Pancreas (tissue), 10 donors: ENCODE measurements around the gene GPC3. TPM values are rescaled to one million over a fixed set of nuclear protein-coding genes. Genes with fewer than 3 reads are reported as not detected.
A peak's percentile ranks its signal among the peaks of the same experiment; 100 is the strongest.
"Not testable (repeated sequence)": the region's sequence is repeated elsewhere in the genome, so short reads cannot be mapped to it uniquely, and the experiment has no call there.

Experiments used
- ATAC-seq, 4 donors: fragments of 200-7000 bp; cut with Tn5 transposase; one replicate each; pipeline versions ENCODE4 v1.8.0 to v1.9.1; 2020; ENCODE audit warnings: mild to moderate bottlenecking in 4 of 4, moderate library complexity in 4 of 4
- DNase-seq, 6 donors: peaks; one replicate each; pipeline ENCODE4 v3.0.0-alpha.2; 2020
- FAIRE-seq: peaks from 2 replicates; lab custom pipeline; 2012; peaks lifted over from hg19 to GRCh38; lab: Jason Lieb, UNC
- H3K27ac ChIP-seq, 4 donors: fragments of 200-600 bp; sonication (generic); 1 replicate in 3 of 4; 2 replicates in 1 of 4; pipeline versions ENCODE4 v1.5.0 to v1.8.0; 2020
- H3K27me3 ChIP-seq, 4 donors: fragments of 200-600 bp; one replicate each; pipeline ENCODE4 v1.8.0; 2021
- H3K36me3 ChIP-seq, 3 donors: fragments of 200-600 bp; sonication (generic) in 1 of 3; one replicate each; pipeline versions ENCODE4 v1.5.0 to v1.8.0; 2020 to 2021
- H3K4me1 ChIP-seq, 3 donors: fragments of 200-600 bp; one replicate each; pipeline ENCODE4 v1.8.0; 2021
- H3K4me3 ChIP-seq, 4 donors: fragments of 200-600 bp; sonication (generic) in 2 of 4; one replicate each; pipeline versions ENCODE4 v1.5.0 to v1.8.0; 2020 to 2021
- H3K9me3 ChIP-seq, 4 donors: fragments of 200-600 bp; one replicate each; pipeline ENCODE4 v1.8.0; 2021
- WGBS, 2 donors: extraction: QIAGEN DNeasy Blood & Tissue Kit; methylation state at CpG; one replicate each; pipeline ENCODE4 v1.1.7; 2013; 5-methylcytosine and 5-hydroxymethylcytosine counted together
- intact Hi-C, 3 donors: fragments of 100-400 bp; cut with DNase I; formaldehyde crosslinking; loops; one replicate each; pipeline versions ENCODE4 v1.11.1 to v1.14.2; 2022
- polyA plus RNA-seq, 2 donors: library from polyadenylated mRNA; stranded (reverse); fragments of 200-250 nt; gene quantifications; one replicate each; pipeline ENCODE4 v1.2.3, GENCODE V29; 2013
- total RNA-seq, 6 donors: library from RNA; stranded (reverse); fragmentation: NEBNext Ultra II Directional in 4 of 6; extraction: Animal tissue kit (Norgen Biotek cat#: 25700) in 4 of 6; gene quantifications; one replicate each; pipeline versions ENCODE4 v1.2.1 to v1.2.4, GENCODE V29; 2021 to 2023
- TF ChIP-seq, protein P1 (sequence below), 4 donors: fragments of 200-600 bp; sonication (generic) in 3 of 4; IDR thresholded peaks; one replicate each; pipeline versions ENCODE4 v1.5.0 to v1.8.0; 2021; ENCODE audit warnings: antibody characterized with exemption in 4 of 4
- donor health status: healthy with polysubstance abuse.
- donor health status: DM: no; HTN: no; CAD: no; lungs with moderate emphysema.
- donor health status: DM: no; HTN: no; CAD: no.
- donor health status: control.
- donor health status: control.
- donor health status: Bipolar disorder and iron deficiency.
- donor health status: DM: yes; HTN: yes; CAD: no.
- donor health status: DM: no; HTN: no; CAD: no.
- donor health status: DM: no; HTN: no; CAD: no.
- donor health status: DM: yes; HTN: yes; CAD: no.

GPC3 gene
- total and polyA plus RNA-seq, 8 donors, result 0.95 to 18.6 (median 2.7) TPM

DNA sequence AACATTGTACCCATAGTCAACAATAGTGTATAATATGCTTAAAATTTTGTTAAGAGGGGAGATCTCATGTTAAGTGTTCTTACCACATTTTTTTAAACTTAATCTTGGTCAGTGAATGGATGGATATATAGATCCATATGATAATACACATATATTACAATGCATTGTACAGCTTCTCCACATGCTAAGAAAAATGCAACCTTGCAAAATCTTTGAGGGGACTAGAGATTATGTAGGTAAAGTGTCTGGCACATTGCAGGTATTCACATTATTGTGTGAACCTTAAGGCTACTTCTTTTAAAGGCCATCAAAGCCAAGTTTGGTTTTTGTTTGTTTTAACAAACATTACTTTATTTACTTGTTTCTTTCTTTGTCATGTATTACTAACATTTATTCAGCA lies 10.4 kb upstream of the GPC3 start:
- Histone ChIP-seq H3K4me1 (no peaks in the 10 kb centered on the region), H3K9me3 (no peaks in the 10 kb centered on the region), H3K27ac (no peak overlapping the region), H3K27me3 (peaks cover 0 to 4% (median 0%) of the 10 kb centered on the region in 4 donors), H3K36me3 (no peaks in the 10 kb centered on the region), H3K4me3 (no peak overlapping the region)
- TF ChIP-seq, protein P1, sequence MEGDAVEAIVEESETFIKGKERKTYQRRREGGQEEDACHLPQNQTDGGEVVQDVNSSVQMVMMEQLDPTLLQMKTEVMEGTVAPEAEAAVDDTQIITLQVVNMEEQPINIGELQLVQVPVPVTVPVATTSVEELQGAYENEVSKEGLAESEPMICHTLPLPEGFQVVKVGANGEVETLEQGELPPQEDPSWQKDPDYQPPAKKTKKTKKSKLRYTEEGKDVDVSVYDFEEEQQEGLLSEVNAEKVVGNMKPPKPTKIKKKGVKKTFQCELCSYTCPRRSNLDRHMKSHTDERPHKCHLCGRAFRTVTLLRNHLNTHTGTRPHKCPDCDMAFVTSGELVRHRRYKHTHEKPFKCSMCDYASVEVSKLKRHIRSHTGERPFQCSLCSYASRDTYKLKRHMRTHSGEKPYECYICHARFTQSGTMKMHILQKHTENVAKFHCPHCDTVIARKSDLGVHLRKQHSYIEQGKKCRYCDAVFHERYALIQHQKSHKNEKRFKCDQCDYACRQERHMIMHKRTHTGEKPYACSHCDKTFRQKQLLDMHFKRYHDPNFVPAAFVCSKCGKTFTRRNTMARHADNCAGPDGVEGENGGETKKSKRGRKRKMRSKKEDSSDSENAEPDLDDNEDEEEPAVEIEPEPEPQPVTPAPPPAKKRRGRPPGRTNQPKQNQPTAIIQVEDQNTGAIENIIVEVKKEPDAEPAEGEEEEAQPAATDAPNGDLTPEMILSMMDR (IDR thresholded peaks at IDR 0.05), result no peak
- ATAC-seq (no peak), FAIRE-seq (no peak), DNase-seq (no peak)
- intact Hi-C loops, result no loop called here

DNA sequence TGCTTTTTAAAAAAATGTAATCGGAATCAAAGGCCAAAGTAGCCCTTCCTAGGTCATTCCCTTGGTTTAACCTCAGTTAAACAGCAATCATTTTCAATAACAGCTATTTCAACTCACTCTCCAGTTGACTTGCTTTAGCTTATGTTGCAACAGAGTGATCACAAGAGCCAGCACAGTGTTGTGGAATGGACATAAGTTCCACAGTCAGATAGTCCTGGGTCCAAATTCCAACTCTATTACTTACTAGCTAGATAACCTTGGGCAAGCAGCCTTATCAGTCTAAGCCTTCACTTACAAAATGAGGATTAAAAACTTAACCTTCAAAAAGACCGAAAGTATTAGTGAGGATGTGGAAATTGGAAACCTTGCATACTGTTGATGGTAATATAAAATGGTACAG lies 9.2 kb upstream of the GPC3 start:
- H3K4me1 ChIP-seq, result no peaks in the 10 kb centered on the region
- intact Hi-C loops, result no loop called here
- DNase-seq (no peak), FAIRE-seq (no peak), ATAC-seq (peak in 3 of 4 donors; percentile 74 to 92 (median 79))
- H3K27me3 ChIP-seq, result peaks cover 0 to 4% (median 0%) of the 10 kb centered on the region in 4 donors
- WGBS, 2 donors, result 31 to 41% methylated on average over 2 of the region's 2 CpGs
- H3K27ac ChIP-seq, result no peak overlapping the region
- no peaks in the 10 kb centered on the region for H3K9me3 ChIP-seq
- no peaks in the 10 kb centered on the region for H3K36me3 ChIP-seq
- no peak overlapping the region for H3K4me3 ChIP-seq
- TF ChIP-seq, protein P1 (IDR thresholded peaks at IDR 0.05), result no peak

DNA sequence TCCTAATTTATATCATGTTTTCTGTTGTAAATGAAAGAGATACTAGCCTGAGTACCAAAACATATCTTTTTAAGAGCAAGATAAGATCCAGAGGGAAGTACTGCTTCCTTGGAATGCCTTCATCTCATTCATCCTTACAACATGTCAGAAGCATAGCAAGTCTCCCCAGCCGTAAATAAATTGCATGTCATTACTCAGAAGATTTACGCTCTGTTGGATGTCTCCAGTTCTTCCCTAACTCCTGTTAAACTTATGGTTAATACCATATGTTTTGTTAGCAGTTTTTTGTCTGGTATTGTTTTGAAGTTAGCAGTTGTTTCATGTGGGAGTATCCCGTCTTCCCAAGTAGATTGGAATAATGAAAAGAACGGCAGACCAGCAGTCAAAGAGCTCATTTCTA lies 7.5 kb upstream of the GPC3 start:
- no peak for DNase-seq
- Histone ChIP-seq H3K36me3 (no peaks in the 10 kb centered on the region), H3K27me3 (peaks cover 0 to 4% (median 0%) of the 10 kb centered on the region in 4 donors), H3K4me1 (no peaks in the 10 kb centered on the region), H3K9me3 (no peaks in the 10 kb centered on the region), H3K4me3 (no peak overlapping the region), H3K27ac (no peak overlapping the region)
- 67 to 83% methylated on average over 4 of the region's 4 CpGs for WGBS, 2 donors
- peak; percentile 26 for FAIRE-seq
- TF ChIP-seq, protein P1 (IDR thresholded peaks at IDR 0.05), result no peak
- intact Hi-C loops, result no loop called here
- ATAC-seq, result no peak

DNA sequence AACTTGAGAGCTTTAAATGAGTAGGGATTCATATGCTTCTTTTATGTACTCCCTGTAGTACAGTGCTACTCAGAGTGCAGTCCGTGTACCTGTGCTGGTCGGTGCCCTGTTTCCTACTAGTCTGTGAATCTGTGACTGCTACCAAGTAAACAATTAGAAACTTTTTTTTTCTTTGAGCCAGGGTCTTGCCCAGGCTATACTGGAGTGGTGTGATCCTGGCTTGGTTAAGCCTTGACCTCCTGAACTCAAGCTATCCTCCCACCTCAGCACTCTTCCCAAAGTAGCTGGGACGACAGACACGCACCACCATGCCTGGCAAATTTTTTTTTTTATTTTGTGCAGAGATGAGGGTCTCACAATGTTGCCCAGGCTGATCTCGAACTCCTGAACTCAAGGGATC lies 6.4 kb upstream of the GPC3 start:
- intact Hi-C loops, result no loop called here
- WGBS, 2 donors, result 69 to 89% methylated on average over 5 of the region's 5 CpGs
- no peak for FAIRE-seq

DNA sequence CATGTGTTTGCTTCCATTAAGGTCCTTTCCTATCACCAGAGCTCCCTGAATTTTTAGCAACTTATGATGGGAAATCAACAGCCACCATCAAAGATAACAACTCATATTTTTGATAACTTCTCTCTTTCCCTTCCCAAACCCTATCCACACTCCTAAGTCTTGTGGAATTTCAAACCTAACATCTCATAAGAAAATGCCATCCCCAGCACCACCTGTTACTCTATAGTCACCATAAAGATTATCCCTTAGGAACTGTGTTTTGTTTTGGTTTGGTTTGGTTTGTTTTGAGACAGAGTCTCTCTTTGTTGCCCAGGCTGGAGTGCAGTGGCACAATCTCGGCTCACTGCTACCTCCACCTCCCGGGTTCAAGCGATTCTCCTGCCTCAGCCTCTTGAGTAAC lies 5.7 kb upstream of the GPC3 start:
- ATAC-seq, result not testable (repeated sequence)

More for the DNA sequence above, 6.4 kb upstream of the GPC3 start:
- peaks cover 0 to 4% (median 0%) of the 10 kb centered on the region in 4 donors for H3K27me3 ChIP-seq
- no peaks in the 10 kb centered on the region for H3K36me3 ChIP-seq
- H3K27ac ChIP-seq, result no peak overlapping the region
- DNase-seq (no peak), ATAC-seq (no peak)
- TF ChIP-seq, protein P1 (IDR thresholded peaks at IDR 0.05), result no peak
- H3K4me3 ChIP-seq, result no peak overlapping the region
- no peaks in the 10 kb centered on the region for H3K9me3 ChIP-seq
- H3K4me1 ChIP-seq, result no peaks in the 10 kb centered on the region

More for the DNA sequence above, 5.7 kb upstream of the GPC3 start:
- H3K9me3 ChIP-seq, intact Hi-C loops, H3K4me3 ChIP-seq, H3K27me3 ChIP-seq, H3K36me3 ChIP-seq, DNase-seq, H3K4me1 ChIP-seq, FAIRE-seq, H3K27ac ChIP-seq: not testable (repeated sequence)
- 79 to 82% methylated on average over 3 of the region's 3 CpGs for WGBS, 2 donors
